Renal cortex interstitium (tissue), 11 donors: ENCODE data around the gene XXYLT1. TPM values are rescaled to one million over a fixed set of nuclear protein-coding genes. Genes with fewer than 3 reads are reported as not detected.
"Not testable (repeated sequence)": the region's sequence is repeated elsewhere in the genome, so short reads cannot be mapped to it uniquely, and the experiment has no call there.

Source experiments
- DNase-seq, 11 donors: peaks; one replicate each; pipeline ENCODE4 v3.0.0-alpha.2; 2013; ENCODE audit warnings: low read depth in 9 of 11, low spot score in 4 of 11; ENCODE audit errors: extremely low read depth in 1 of 11
- polyA plus RNA-seq, 3 donors: library from polyadenylated mRNA; unstranded; fragments of 120-200 nt; gene quantifications; one replicate each; pipeline ENCODE4 v1.2.1, GENCODE V29; 2013; ENCODE audit not compliant: insufficient read length in 3 of 3

XXYLT1 gene
- polyA plus RNA-seq, 3 donors: 27.3 to 35.5 (median 27.8) TPM

DNA sequence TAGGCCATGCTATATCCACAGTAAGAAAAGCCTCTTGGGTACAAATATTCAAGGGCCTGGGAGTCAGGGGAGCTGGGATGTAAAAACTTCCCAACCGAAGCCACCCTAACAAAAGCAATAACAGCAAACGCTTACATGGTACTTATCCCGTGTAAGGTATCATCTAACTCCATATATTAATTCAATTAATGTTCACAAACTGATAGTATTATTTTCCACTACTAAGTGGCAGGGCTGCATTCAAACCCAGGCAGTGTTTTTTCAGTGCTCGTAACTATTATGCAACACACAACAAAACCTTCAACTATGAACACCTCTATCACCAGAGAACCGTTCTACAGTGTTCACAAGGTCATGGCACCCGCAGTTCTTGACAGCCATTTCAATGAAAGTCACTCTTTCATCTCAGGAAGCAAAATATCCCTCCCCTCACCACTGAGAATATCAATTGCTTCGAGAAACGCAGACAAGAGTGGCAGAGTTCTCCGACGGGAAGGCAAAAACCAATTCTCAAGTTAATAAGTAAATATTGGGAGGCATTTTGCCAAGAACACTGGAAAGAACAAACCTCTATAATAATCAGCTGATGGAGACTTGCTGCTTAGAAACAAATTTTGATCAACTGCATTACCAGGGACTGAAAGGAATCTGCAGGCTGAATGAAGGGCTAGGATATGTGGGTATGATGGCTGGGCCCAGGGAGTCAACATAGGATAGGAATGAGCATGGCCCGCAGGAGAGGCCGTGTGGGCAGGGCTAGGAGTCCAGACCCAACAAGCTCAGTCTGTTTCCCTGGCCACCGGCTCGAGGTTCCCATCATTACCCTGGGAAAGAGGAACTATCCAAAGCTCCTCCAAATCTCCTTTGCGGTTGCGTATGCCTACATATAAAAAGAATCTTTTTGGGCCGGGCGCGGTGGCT lies 72.3 kb downstream of the XXYLT1 start:
- DNase-seq: no peak

DNA sequence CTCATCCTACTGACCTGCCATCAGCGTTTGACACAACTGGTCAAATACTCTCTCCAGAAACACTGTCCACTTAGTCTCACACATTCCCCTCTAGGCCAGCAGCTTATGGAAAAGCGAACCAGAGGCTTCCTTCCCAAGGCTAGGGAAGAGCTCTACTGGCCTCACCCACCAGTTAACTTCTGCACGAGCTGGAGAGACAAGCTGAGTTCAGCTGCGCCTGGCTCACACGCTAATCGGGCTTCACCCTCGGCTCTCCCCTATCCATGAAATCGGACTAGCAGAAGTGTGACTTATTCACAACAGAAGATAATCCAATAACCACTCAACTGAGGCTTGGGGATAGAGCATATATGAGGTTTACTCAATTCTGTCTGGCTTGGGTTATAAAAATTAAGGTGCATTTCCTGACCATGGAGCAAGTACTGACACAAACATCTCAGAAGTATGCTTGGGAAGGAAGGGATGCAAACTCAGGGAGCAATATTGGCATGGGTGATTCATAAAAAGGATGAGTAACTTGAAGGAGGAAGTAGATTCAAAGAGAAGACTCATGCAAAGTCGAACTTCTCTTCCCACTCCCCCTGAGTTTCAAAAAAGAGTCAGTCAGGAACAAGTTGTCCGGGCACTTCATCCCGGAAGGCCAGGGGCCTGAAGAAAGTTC lies 73.1 kb downstream of the XXYLT1 start:
- no peak for DNase-seq

DNA sequence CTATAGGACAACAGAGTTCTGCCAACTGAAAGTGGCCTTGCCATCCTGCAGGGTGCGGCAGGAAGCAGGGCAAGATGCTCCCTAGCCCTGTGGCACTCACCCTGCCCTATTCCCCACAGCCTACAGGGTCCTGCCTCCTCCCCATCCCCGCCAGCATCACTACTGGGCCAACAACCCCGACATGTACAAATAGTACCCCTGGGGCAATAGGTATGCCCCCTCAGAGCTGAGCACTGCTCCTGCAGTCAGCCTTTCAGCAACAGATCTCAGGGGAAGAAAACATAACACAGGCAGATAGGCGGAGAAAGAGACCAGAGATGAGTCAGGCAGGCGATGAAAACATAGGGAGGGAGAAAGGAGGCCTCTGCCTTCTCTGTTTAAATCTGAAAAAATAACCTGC lies 74.7 kb downstream of the XXYLT1 start:
- no peak for DNase-seq

DNA sequence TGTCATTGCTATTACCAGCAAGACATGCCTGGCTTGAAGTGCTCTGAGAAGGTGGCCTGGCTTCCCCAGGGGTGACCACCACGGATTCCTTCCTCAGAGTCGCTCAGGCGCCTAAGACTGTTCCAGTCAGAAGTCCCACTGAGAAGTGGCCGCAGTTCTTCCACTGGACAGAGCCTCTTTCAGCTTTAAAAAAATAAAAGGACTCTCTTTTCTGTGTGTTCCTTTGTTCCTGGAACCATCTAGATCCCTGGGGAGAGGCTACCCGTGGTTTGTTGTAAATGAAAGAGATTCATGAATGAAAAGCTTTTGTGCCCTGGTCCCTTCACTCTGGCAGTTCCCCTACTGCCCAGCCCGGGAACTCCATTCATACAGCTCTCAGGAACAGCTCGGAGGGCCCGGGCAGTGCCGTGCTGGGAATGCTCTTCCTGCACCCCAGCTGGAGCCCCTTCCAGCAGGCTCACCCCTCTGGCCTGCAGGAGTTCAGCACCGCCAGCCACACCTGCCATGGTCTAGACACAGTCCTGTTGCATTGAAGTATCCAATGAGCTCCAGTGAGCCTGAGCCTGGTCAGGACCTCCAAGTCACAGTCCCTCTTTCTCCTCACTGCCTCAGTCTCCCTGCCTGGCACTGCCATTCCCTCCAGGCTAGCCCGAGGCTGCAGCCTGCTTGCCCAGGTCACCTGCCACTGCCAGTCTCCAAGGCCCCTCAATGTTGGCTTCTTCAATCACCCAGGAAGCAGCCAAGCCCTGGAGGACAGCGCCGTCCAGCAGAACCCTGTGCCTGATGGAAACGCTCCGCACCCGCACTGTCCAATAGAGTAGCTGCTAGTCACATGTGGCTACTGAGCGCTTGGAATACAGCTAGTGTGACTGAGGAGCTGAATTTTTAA lies 75.4 kb downstream of the XXYLT1 start:
- DNase-seq: no peak

DNA sequence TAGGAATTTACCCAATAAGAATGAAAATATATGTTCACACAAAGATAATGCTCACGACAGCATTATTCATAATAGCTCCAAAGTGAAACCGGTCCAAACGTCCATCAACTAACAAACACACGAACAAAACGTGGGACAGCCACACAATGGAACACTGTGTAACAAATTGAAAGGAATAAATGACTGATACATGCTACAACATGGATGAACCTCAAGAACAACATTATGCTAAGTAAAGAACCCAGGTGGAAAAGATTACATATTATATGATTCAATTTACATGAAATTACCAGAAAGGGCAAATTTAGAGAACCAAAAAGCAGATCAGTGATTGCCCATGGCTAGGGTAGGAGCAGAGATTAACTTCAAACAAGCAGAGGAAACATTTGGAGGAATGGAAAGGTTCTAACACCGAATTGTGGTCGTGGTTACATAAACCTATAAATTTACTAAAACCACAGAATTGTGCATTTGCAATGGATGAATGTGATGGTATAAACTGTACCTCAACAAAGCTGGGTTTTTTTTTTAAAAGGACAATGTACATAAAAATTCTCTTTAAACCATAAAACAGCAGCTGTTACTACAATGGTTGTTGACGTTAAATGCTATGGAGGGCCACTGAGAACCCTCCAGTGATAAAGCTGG lies 76.3 kb downstream of the XXYLT1 start:
- DNase-seq: no peak

DNA sequence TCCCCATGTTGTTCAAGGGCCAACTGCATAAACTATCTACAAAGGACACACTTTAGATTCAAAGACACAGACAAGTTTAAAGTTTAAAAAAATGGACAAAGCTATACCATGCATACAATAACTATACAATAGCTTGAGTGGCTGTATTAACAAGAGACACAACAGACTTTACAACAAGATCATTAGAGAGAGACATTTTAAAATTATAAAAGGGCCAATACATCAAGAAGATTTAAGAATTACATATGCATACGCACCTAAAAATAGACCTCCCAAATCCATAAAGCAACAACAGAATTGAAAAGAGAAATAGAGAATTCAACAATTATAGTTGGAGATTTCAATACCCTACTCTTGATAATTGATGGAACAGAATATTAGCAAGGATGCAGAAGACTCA lies 79.4 kb downstream of the XXYLT1 start:
- no peak for DNase-seq

DNA sequence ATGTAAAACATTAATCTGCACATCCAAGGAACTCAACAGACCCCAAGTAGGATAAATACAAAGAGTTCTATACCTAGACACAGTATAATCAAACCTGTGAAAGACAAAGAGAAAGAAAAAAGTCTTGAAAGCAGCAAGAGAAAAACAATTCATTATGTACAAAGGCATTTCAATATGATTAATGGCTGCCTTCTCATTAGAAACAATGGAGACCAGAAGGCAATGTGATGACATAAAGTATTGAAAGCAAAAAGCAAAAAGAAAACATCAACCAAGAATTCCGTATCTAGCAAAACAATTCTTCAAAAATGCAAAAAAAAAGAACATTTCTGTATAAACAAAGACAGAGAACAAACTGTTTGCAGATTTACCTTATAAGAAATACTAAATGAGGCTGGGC lies 81.1 kb downstream of the XXYLT1 start:
- no peak for DNase-seq

DNA sequence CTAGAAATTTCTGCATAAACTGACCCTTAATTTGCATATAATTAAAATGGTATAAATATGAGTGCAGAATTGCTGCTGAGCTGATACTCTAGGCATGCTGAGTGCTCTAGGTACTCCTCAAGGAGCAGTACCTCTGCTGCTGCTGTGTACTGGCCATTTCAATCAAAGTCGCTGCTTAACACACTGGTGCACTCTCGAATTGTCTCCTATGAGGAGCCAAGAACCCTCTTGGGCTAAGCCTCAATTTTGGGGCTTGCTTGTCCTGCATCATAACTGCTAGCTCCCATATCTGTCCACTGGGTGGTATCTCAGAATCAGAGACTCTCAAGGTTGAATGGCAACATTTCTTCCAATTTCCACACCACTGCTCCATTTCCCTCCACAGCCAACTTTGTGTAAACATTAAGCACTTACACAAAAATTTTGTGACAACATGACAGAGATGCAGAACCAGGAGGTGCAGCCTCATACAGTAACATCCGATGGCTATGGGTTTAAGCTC lies 82.5 kb downstream of the XXYLT1 start:
- DNase-seq: no peak

DNA sequence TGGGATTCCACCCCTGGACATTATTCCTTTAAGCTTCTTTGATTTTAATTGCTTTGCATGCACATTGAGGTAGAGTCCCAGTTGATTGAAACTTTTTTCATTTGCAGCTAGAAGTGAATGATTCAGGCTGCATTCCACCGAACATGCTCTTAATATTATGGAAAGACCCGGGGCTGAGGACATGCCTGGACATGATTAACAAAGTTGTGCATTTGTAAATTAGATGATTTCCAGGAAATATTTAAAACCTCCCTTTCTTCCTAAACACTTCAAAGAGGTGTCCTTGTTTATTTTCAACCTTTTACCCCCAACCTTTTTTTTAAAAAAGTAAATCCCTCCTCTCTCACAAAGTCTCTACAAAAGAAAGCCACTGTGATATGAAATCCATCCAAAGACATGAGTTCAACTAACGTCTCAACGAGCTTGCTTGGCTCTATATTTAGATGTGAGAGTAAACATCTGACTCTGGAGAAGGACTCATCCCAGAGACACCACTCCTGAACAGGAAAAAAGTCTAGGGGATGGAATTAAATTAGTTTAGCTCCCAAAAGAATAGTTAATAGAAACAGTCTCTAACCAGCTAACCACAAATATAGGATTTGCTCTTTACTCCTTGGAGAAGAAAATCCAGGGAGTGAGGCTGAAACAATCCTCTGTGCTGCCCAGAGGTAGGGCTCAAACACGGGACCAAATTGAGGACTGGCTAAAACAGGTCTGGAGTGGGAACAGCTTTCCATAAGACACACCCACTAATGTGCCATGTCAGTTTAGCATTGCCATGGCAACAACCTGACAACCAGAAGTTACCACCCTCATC lies 83.1 kb downstream of the XXYLT1 start:
- DNase-seq: no peak

DNA sequence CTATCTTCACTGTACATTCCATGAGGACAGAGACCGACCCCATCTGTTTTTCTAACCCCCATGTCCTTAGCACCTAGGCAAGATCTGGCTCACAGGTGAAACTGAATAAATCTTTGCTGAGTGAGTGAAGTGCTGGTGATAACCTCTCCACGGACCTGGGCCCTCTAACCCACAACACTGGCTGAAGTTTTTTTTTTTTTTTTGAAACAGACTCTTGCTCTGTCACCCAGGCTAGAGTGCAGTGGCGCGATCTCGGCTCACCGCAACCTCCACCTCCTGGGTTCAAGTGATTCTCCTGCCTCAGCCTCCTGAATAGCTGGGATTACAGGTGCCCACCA lies 84.3 kb downstream of the XXYLT1 start:
- DNase-seq: not testable (repeated sequence)

DNA sequence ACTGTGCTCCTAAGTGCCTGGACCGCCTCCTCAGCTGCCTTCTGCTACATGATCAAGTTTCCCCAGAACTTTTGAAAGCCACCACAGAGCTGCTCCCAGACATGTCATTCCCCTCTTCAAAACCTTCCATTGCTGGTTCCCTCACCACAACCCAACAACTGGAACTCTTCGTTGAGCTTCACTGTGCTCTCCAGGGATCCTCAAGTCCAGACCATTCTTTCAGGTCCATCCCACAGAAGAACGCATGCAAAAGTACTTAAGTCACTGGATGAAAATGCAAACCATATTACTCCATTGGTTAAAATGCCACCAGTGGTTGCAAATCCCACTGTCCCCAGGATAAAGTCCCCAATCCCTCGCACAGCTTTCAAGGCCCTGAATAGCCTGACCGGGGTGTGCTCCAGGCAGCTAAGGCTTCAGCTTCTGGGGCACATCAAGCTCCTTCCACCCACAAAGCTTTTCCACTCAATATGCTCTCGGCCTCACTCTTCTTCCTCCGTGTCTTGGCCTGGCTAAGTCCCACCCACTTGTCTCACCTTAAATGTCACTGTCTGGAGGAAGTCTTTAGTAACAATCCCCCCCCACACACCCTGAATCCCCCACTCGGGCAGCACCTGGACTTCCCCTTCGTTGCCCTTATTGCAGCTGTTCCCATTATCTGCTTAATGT lies 84.8 kb downstream of the XXYLT1 start:
- DNase-seq: no peak

DNA sequence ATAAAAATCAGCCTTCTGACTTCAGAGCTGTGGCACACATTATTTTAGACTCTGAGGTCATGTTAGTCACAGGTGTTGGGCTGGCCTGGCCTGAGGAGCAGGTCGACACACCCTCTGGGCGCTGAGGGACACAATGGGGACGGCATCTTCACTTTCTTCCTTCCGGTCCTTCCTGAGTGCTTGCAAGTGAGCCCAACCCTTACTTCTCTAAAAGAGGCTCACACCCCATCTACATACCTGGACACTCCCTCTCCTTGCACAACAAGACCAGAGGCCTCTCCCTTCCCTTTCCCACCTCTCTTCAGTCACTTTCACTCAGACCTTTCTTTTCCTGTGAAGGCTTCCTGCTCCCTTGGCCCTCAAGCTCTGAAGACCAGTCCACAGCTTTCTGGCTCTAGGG lies 85.4 kb downstream of the XXYLT1 start:
- DNase-seq: no peak

DNA sequence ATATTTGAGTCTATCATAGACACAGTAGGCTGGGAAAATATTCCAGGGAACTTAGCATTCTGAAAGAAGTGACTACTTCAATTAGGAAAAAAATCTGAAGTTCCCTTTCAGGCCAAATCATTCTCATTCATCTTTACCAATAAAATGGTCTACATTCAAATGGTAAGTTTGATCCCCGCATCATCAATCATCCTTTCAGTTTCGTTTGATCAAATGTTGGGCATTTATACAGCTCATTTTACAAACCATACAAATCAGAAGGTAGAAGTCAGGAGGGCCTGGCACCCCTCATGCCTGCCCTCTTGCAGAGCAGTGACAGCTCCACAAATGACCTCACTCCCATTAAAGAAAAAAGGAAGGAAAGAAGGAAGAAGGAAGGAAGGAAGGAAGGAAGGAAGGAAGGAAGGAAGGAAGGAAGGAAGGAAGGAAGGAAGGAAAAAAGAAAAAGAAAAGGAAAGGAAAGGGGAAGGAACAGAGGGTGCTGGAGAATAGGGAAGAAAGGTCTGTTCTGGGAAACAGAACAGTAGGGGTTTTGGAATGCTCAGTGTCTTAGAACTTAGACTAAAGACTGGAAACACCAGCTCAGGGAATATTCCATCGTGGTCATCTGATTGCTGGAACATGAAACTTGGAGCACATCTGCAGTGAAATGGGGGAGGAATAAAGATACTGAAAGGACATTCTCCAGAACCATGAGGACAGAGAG lies 86.1 kb downstream of the XXYLT1 start:
- DNase-seq: no peak

DNA sequence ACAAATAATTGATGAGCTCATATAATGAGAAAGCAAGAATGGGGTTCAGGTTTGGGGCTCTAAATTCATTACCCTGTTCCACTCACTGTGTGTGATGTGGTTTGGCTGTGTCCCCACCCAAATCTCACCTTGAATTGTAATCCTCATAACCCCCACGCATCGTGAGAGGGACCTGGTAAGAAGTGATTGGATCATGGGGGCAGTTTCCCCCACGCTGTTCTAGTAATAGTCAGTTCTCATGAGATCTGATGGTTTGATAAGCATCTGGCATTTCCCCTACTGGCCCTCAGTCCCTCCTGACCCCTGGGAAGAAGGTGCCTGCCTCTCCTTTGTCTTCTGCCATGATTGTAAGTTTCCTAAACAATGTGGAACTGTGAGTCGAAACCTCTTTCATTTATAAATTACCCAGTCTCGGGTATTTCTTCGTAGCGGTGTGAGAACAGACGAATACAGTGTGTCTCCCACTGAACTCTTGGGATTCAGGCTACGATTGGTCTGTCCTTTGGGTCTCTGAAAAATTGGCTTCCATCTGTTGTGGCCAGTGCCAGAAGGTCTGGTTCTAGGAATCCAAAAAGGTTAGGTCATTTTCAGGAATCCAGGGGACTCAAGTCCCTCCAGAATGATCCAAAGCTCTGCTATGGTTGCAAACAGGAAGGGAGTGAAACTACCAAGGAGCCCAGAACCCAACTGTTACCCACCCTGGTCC lies 87.7 kb downstream of the XXYLT1 start:
- no peak for DNase-seq

DNA sequence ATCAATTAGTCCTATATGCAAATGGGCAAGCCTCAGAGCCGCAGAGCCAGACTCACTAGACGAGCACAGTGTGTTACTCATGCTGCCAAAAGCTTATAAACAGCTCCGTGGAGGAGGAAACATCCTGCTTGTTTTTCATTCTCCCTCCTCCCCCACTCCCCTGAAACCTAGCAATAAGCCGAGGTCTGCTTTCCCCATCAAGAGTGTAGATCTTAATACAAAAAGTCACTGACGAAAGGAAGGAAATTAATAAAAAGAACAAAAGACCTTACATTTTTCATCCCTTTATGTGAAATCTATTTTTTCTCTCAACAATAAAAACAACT lies 88.5 kb downstream of the XXYLT1 start:
- peak in 5 of 11 donors; percentile 57 to 82 (median 67) for DNase-seq

DNA sequence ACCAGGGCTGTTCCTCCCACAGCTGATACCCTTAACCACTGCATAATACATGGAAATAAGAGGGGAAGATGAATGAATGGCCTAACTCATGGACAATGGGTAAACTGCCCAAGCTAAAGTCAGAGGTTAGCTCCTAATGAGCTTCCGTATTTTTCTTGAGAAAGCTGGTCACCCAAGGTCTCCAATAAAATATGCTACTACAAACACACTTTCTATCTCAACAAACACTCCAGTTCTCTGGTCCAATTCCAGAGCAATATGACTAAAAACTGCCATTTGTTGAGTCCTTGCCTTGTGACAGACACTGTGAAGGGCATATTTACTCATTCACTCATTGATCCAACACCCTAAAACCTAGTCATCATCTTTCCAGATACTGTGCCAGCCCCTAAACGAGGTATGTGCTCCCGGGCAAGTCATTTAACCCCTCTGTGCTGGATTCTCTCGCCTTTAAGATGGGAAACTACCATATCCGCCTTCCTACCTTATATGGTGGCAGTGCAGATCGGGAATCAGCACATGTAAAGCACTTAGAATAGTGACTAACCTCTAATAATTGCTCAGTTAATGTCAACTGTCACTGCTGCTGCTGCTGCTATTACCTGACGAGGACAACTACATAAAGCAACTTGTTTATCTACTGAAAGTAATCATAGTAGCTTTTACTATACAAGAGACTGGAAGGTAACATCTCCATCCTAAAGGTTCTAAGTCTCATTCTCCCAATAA lies 89.1 kb downstream of the XXYLT1 start:
- DNase-seq: no peak
